HG03025 (cell line): Measurements from ENCODE around the gene IQCH.

Experiments
- ATAC-seq: cut with Tn5 transposase; IDR thresholded peaks from one replicate; pipeline ENCODE4 v1.9.1; 2021; ENCODE audit warnings: mild to moderate bottlenecking, moderate library complexity; ENCODE audit not compliant: unreplicated experiment, low FRiP score

The IQCH gene

GRCh38 chr15:67254238-67255175 lies at the start of gene IQCH, which contains the start of gene AAGAB:
Gene IQCH (plus strand): TSS chr15:67254786. CDS start chr15:67254897, 111 bp downstream.
Gene AAGAB (minus strand): TSS chr15:67254661. CDS start chr15:67254631, 30 bp downstream.
- peak; percentile 96 for ATAC-seq

GRCh38 chr15:67207555-67208207 lies 46.9 kb upstream of the IQCH start:
- ATAC-seq = no peak

GRCh38 chr15:67208396-67208795 lies 46.2 kb upstream of the IQCH start:
- ATAC-seq = no peak

GRCh38 chr15:67210555-67211168 lies 43.9 kb upstream of the IQCH start:
- no peak for ATAC-seq

- no peak for ATAC-seq
Measured at GRCh38 chr15:67212684-67213367, 41.8 kb upstream of the IQCH start.

- no peak for ATAC-seq
Measured at GRCh38 chr15:67215102-67215501, 39.5 kb upstream of the IQCH start.

- no peak for ATAC-seq
Measured at GRCh38 chr15:67216859-67217258, 37.7 kb upstream of the IQCH start.

- no peak for ATAC-seq
Measured at GRCh38 chr15:67218428-67218827, 36.2 kb upstream of the IQCH start.

GRCh38 chr15:67219288-67219687 lies 35.3 kb upstream of the IQCH start:
- ATAC-seq = no peak

GRCh38 chr15:67224889-67225288 lies 29.7 kb upstream of the IQCH start:
- ATAC-seq = no peak

GRCh38 chr15:67225336-67225735 lies 29.2 kb upstream of the IQCH start:
- no peak for ATAC-seq

GRCh38 chr15:67227431-67227830 lies 27.2 kb upstream of the IQCH start:
- ATAC-seq = no peak

- ATAC-seq = no peak
Measured at GRCh38 chr15:67227846-67228245, 26.7 kb upstream of the IQCH start.

GRCh38 chr15:67228286-67228685 lies 26.3 kb upstream of the IQCH start:
- ATAC-seq = no peak

GRCh38 chr15:67230504-67230903 lies 24.1 kb upstream of the IQCH start:
- no peak for ATAC-seq

GRCh38 chr15:67232591-67232990 lies 22.0 kb upstream of the IQCH start:
- no peak for ATAC-seq

- ATAC-seq = peak; percentile 23
Measured at GRCh38 chr15:67240235-67241131, 14.1 kb upstream of the IQCH start.

- peak; percentile 68 for ATAC-seq
Measured at GRCh38 chr15:67241132-67241855, 13.3 kb upstream of the IQCH start.

- ATAC-seq = no peak
Measured at GRCh38 chr15:67242708-67243111, 11.9 kb upstream of the IQCH start.
